HCT116 (cell line): ENCODE data around the gene F7. TPM values are rescaled to one million over a fixed set of nuclear protein-coding genes. Genes with fewer than 3 reads are reported as not detected.

Experiments
- ATAC-seq: fragments of 200-7000 bp; cut with Tn5 transposase; 2 replicates; pipeline ENCODE4 v1.9.1; 2020; ENCODE audit warnings: mild to moderate bottlenecking, moderate library complexity
- BruUV-seq: library from RNA; stranded (reverse); fragments of 400-500 nt; replicated peaks from 2 replicates; lab custom pipeline; 2021; lab: Mats Ljungman, UMichigan
- CTCF ChIA-PET: fragments of 300-600 bp; sonication (Branson Sonifier 250); formaldehyde crosslinking; loops from one replicate; lab custom pipeline; 2021; ENCODE audit warnings: antibody characterized with exemption; lab: Charles Lee
- POLR2A ChIA-PET: fragments of 300-600, 350-600 bp; sonication (Branson Sonifier 250); formaldehyde crosslinking; loops from one replicate; lab custom pipeline; 2021; ENCODE audit warnings: antibody characterized with exemption; lab: Charles Lee
- RAD21 ChIA-PET, 2 experiments: fragments of 300-600 bp; sonication (Branson Sonifier 250); formaldehyde crosslinking; loops; one replicate each; lab custom pipeline; 2023; ENCODE audit warnings: low total read pairs in 2 of 2; ENCODE audit not compliant: uncharacterized antibody in 2 of 2, unreplicated experiment in 2 of 2, low non-redundant PET in 1 of 2; lab: Charles Lee
- DNase-seq: peaks from one replicate; pipeline ENCODE4 v3.0.0-alpha.2; 2010; ENCODE audit warnings: low read depth, low spot score
- H2AFZ ChIP-seq: fragments of 200-600 bp; shearing (Covaris generic), sonication (generic); 2 replicates; pipeline ENCODE4 v1.6.1; 2017; ENCODE audit warnings: low read depth, mixed run types, mixed read lengths, antibody characterized with exemption, low read length; ENCODE audit not compliant: poor library complexity, severe bottlenecking
- H3K27ac ChIP-seq: 2 replicates; pipeline ENCODE4 v1.5.1; 2012; ENCODE audit warnings: low read depth, low read length
- H3K27me3 ChIP-seq: fragments of 200-600 bp; sonication (generic); 2 replicates; pipeline ENCODE4 v1.6.1; 2016; ENCODE audit warnings: mixed run types, low read length, mixed read lengths; ENCODE audit not compliant: insufficient read depth
- H3K36me3 ChIP-seq, 2 experiments: fragments of 200-500 bp in 1 of 2; fragments of 200-600 bp in 1 of 2; sonication (Bioruptor generic) in 1 of 2; sonication (generic) in 1 of 2; 2 replicates each; pipeline versions ENCODE4 v1.5.1 to v1.6.1; 2014 to 2016; ENCODE audit warnings: low read length in 2 of 2, inconsistent platforms in 1 of 2, mixed read lengths in 1 of 2, mixed run types in 1 of 2; ENCODE audit not compliant: insufficient read depth in 2 of 2, control insufficient read depth in 1 of 2
- H3K4me1 ChIP-seq, 2 experiments: fragments of 200-600 bp in 1 of 2; sonication (generic) in 1 of 2; 2 replicates each; pipeline versions ENCODE4 v1.5.1 to v1.6.1; 2012 to 2017; ENCODE audit warnings: low read length in 2 of 2, inconsistent platforms in 1 of 2, mild to moderate bottlenecking in 1 of 2, mixed read lengths in 1 of 2, mixed run types in 1 of 2, moderate library complexity in 1 of 2; ENCODE audit not compliant: insufficient read depth in 2 of 2, control insufficient read depth in 1 of 2
- H3K4me2 ChIP-seq: fragments of 200-600 bp; sonication (generic); 2 replicates; pipeline ENCODE4 v1.6.1; 2017; ENCODE audit warnings: mixed run types, low read length, mixed read lengths
- H3K4me3 ChIP-seq, 2 experiments: fragments of 200-600 bp in 1 of 2; sonication (generic) in 1 of 2; replicated peaks in 1 of 2; 2 replicates each; pipeline ENCODE4 v1.5.1; 2011 to 2016; ENCODE audit warnings: low read length in 2 of 2, control low read depth in 1 of 2, low read depth in 1 of 2, mild to moderate bottlenecking in 1 of 2, mixed read lengths in 1 of 2, mixed run types in 1 of 2
- H3K79me2 ChIP-seq: fragments of 200-600 bp; sonication (generic); 2 replicates; pipeline ENCODE4 v1.6.1; 2017; ENCODE audit warnings: mild to moderate bottlenecking, mixed run types, low read length, moderate library complexity, mixed read lengths; ENCODE audit not compliant: insufficient read depth
- H3K9ac ChIP-seq: fragments of 200-600 bp; sonication (generic); 2 replicates; pipeline ENCODE4 v1.6.1; 2016; ENCODE audit warnings: low read length, mixed read lengths
- H3K9me2 ChIP-seq: fragments of 200-600 bp; sonication (generic), shearing (Covaris generic); 2 replicates; pipeline ENCODE4 v1.6.1; 2017; ENCODE audit warnings: mixed run types, mild to moderate bottlenecking, moderate library complexity; ENCODE audit not compliant: insufficient read depth
- H3K9me3 ChIP-seq, 2 experiments: fragments of 200-500 bp in 1 of 2; fragments of 200-600 bp in 1 of 2; sonication (Bioruptor generic) in 1 of 2; sonication (generic) in 1 of 2; 2 replicates each; pipeline ENCODE4 v1.6.1; 2014 to 2017; ENCODE audit warnings: low read length in 2 of 2, mixed read lengths in 2 of 2, inconsistent platforms in 1 of 2, low read depth in 1 of 2, mild to moderate bottlenecking in 1 of 2, mixed run types in 1 of 2, moderate library complexity in 1 of 2; ENCODE audit not compliant: control insufficient read depth in 1 of 2, insufficient read depth in 1 of 2
- H4K20me1 ChIP-seq: fragments of 200-600 bp; sonication (generic), shearing (Covaris generic); 2 replicates; pipeline ENCODE4 v1.6.1; 2017; ENCODE audit warnings: mixed run types, mild to moderate bottlenecking, moderate library complexity; ENCODE audit not compliant: insufficient read depth
- CBX3 ChIP-seq: IDR thresholded peaks from 2 replicates; pipeline ENCODE4 v1.6.1; 2012; ENCODE audit warnings: low read depth
- CEBPB ChIP-seq: IDR thresholded peaks from 2 replicates; pipeline ENCODE4 v1.6.1; 2012; ENCODE audit warnings: low read depth
- EGR1 ChIP-seq: IDR thresholded peaks from 2 replicates; pipeline ENCODE4 v1.6.1; 2012; ENCODE audit warnings: low read depth
- ELF1 ChIP-seq: IDR thresholded peaks from 2 replicates; pipeline ENCODE4 v1.6.1; 2012; ENCODE audit warnings: low read depth, borderline replicate concordance
- EZH2phosphoT487 ChIP-seq: fragments of 200-600 bp; IDR thresholded peaks from 2 replicates; pipeline ENCODE4 v1.6.1; 2018; ENCODE audit warnings: antibody characterized with exemption, borderline replicate concordance
- FOSL1 ChIP-seq: IDR thresholded peaks from 2 replicates; pipeline ENCODE4 v1.6.1; 2012; ENCODE audit warnings: low read depth
- POLR2A ChIP-seq: IDR thresholded peaks from 2 replicates; pipeline ENCODE4 v1.7.0; 2011; ENCODE audit warnings: borderline replicate concordance; ENCODE audit not compliant: insufficient read depth, insufficient read length; ENCODE audit errors: extremely low read depth
- POLR2AphosphoS5 ChIP-seq: IDR thresholded peaks from 2 replicates; pipeline ENCODE4 v1.6.1; 2011; ENCODE audit warnings: mild to moderate bottlenecking, low read depth, low read length, moderate library complexity
- RAD21 ChIP-seq: IDR thresholded peaks from 2 replicates; pipeline ENCODE4 v1.6.1; 2012; ENCODE audit warnings: low read depth, mild to moderate bottlenecking
- SIN3A ChIP-seq: IDR thresholded peaks from 2 replicates; pipeline ENCODE4 v1.6.1; 2012; ENCODE audit warnings: low read depth
- SP1 ChIP-seq: IDR thresholded peaks from 2 replicates; pipeline ENCODE4 v1.6.1; 2012; ENCODE audit warnings: low read depth
- SRF ChIP-seq: IDR thresholded peaks from 2 replicates; pipeline ENCODE4 v1.6.1; 2012; ENCODE audit warnings: low read depth
- TCF7L2 ChIP-seq: IDR thresholded peaks from 2 replicates; pipeline ENCODE4 v1.7.0; 2011; ENCODE audit warnings: borderline replicate concordance, inconsistent platforms; ENCODE audit not compliant: insufficient read depth, insufficient read length; ENCODE audit errors: extremely low read depth
- YY1 ChIP-seq: IDR thresholded peaks from 2 replicates; pipeline ENCODE4 v1.6.1; 2011; ENCODE audit warnings: low read length, low read depth, moderate library complexity, mild to moderate bottlenecking; ENCODE audit not compliant: insufficient replicate concordance; ENCODE audit errors: extremely low read depth
- ZFX ChIP-seq: fragments of 450-650 bp; IDR thresholded peaks from 2 replicates; pipeline ENCODE4 v1.6.1; 2017
- ZNF274 ChIP-seq: fragments of 200-500 bp; sonication (Bioruptor generic); IDR thresholded peaks from 2 replicates; pipeline ENCODE4 v1.6.1; 2014; ENCODE audit warnings: mild to moderate bottlenecking, low read depth, low read length, inconsistent platforms
- intact Hi-C: fragments of 100-400 bp; cut with micrococcal nuclease; formaldehyde crosslinking; loops from 2 replicates; pipeline ENCODE4 v1.10.0; 2022
- total RNA-seq: library from RNA; stranded (reverse); gene quantifications from one replicate; pipeline ENCODE4 v1.2.1, GENCODE V29; 2021; ENCODE audit not compliant: unreplicated experiment
- TF ChIP-seq, protein P1 (sequence below): IDR thresholded peaks from 2 replicates; pipeline ENCODE4 v1.6.1; 2011; ENCODE audit warnings: mild to moderate bottlenecking, low read length, moderate library complexity; ENCODE audit not compliant: insufficient replicate concordance; ENCODE audit errors: extremely low read depth
- TF ChIP-seq, protein P2 (sequence below): IDR thresholded peaks from 2 replicates; pipeline ENCODE4 v1.6.1; 2012; ENCODE audit warnings: low read depth
- TF ChIP-seq, protein P3 (sequence below): IDR thresholded peaks from 2 replicates; pipeline ENCODE4 v1.6.1; 2012

F7 gene
- total RNA-seq, 1 experiment from 2014 or later, result not detected

DNA sequence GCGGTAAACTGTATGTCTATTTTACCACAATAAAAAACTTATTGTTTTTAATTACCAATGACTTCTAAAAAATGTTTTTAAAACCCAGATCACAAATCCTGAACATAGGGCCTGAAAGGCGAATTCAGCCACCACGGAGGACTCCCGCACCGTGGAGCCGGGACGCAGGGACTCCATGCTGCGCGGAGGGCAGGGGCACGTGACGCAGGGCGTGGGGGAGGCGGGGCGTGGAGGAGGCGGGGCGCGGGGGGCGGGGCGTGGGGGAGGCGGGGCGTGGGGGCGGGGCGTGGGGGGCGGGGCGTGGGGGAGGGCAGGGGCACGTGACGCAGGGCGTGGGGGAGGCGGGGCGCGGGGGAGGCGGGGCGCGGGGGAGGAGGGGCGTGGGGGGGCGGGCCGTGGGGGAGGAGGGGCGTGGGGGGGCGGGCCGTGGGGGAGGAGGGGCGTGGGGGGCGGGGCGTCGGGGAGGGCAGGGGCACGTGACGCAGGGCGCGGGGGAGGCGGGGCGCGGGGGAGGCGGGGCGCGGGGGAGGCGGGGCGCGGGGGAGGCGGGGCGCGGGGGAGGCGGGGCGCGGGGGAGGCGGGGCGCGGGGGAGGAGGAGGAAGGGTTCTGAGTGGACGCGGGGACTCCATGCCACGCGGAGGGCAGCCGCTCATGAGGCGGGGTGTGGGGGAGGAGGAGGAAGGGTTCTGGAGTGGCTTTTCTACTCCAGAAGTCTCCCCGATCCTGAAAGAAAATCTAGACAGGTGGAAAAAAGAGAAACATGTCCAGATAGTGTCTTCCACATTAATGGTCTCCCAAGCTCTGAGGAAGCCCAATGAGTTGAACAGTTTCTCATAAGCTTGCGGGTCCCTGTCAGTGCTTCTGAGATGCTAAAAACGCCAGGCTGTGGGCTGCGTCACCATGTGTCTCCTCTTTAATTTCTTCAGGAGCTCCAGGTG, 48.5 kb downstream of the F7 start:
- Histone ChIP-seq H3K36me3 (no peaks in the 10 kb centered on the region), H3K4me2 (peak overlapping the region; percentile 73), H3K4me1 (peaks cover 9 to 16% of the 10 kb centered on the region in 2 experiments), H3K9me3 (peaks cover 0 to 5% of the 10 kb centered on the region in 2 experiments; a peak in 1 of 4 replicates), H2AFZ (peak overlapping the region; percentile 8), H4K20me1 (no peaks in the 10 kb centered on the region), H3K4me3 (peak overlapping the region; percentile 26 to 45), H3K27me3 (no peaks in the 10 kb centered on the region), H3K9me2 (no peaks in the 10 kb centered on the region), H3K27ac (peak overlapping the region; percentile 68), H3K9ac (peak overlapping the region; percentile 53), H3K79me2 (no peaks in the 10 kb centered on the region)
- TSS peak; percentile 94 for BruUV-seq
- POLR2A ChIA-PET, result no interaction called here
- intact Hi-C loops, result loop anchor here (10.0 kb wide), 1 partner anchor 69 kb away; no protein-coding TSS in a partner anchor
- CTCF ChIA-PET, result no interaction called here
- peak; percentile 18 for DNase-seq
- RAD21 ChIA-PET, result no interaction called here
- ATAC-seq, result peak; percentile 77
- TF ChIP-seq EGR1 (no peak; the same call in 1 of the 2 replicates), POLR2A (peak; percentile 81), TCF7L2 (no peak), CEBPB (no peak), ZNF274 (no peak), SP1 (peak; percentile 55), POLR2AphosphoS5 (peak; percentile 80), SIN3A (no peak), ZFX (no peak), EZH2phosphoT487 (no peak), CBX3 (no peak), ELF1 (no peak), FOSL1 (no peak), YY1 (no peak), SRF (no peak), RAD21 (no peak)
- TF ChIP-seq, protein P1, sequence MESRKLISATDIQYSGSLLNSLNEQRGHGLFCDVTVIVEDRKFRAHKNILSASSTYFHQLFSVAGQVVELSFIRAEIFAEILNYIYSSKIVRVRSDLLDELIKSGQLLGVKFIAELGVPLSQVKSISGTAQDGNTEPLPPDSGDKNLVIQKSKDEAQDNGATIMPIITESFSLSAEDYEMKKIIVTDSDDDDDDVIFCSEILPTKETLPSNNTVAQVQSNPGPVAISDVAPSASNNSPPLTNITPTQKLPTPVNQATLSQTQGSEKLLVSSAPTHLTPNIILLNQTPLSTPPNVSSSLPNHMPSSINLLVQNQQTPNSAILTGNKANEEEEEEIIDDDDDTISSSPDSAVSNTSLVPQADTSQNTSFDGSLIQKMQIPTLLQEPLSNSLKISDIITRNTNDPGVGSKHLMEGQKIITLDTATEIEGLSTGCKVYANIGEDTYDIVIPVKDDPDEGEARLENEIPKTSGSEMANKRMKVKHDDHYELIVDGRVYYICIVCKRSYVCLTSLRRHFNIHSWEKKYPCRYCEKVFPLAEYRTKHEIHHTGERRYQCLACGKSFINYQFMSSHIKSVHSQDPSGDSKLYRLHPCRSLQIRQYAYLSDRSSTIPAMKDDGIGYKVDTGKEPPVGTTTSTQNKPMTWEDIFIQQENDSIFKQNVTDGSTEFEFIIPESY, result no peak
- TF ChIP-seq, protein P2, sequence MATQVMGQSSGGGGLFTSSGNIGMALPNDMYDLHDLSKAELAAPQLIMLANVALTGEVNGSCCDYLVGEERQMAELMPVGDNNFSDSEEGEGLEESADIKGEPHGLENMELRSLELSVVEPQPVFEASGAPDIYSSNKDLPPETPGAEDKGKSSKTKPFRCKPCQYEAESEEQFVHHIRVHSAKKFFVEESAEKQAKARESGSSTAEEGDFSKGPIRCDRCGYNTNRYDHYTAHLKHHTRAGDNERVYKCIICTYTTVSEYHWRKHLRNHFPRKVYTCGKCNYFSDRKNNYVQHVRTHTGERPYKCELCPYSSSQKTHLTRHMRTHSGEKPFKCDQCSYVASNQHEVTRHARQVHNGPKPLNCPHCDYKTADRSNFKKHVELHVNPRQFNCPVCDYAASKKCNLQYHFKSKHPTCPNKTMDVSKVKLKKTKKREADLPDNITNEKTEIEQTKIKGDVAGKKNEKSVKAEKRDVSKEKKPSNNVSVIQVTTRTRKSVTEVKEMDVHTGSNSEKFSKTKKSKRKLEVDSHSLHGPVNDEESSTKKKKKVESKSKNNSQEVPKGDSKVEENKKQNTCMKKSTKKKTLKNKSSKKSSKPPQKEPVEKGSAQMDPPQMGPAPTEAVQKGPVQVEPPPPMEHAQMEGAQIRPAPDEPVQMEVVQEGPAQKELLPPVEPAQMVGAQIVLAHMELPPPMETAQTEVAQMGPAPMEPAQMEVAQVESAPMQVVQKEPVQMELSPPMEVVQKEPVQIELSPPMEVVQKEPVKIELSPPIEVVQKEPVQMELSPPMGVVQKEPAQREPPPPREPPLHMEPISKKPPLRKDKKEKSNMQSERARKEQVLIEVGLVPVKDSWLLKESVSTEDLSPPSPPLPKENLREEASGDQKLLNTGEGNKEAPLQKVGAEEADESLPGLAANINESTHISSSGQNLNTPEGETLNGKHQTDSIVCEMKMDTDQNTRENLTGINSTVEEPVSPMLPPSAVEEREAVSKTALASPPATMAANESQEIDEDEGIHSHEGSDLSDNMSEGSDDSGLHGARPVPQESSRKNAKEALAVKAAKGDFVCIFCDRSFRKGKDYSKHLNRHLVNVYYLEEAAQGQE, result no peak
- TF ChIP-seq, protein P3, sequence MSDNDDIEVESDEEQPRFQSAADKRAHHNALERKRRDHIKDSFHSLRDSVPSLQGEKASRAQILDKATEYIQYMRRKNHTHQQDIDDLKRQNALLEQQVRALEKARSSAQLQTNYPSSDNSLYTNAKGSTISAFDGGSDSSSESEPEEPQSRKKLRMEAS, result peak; percentile 74
